ENCODE results near the gene ARF3. TPM values are rescaled to one million over a fixed set of nuclear protein-coding genes. Genes with fewer than 3 reads are reported as not detected.

Gene ARF3
- total and polyA plus RNA-seq, 7 experiments from 2014 or later: 15.9 to 137 (median 52.5) TPM

DNA sequence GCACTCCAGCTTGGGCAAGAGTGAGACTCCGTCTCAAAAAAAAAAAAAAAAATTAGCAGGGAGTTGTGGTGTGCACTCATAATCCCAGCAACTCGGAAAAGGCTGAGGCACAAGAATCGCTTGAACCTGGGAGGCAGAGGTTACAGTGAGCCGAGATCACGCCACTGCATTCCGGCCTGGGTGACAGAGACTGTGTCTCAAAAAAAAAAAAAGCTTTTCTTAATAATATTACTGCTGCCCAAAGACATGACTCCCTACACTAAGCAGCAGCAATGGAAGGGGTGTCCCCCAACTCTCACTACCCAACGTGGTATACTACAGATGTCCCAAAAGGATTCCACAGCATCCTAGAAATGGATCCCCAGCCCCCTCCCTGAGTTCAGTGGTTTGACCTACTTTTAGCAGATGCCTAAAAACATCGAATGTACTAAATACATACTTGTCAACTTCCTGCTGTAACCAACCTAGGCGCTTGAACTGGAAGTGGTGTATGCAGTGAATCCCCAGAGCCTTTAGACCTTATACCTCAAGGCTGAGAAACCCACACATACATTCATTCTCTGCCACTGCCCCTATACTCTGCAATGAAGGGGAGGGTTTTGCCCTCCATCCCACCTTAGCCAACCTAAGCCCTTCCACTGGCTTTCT is 23.5 kb downstream of the ARF3 start:
- ATAC-seq: peak; percentile 84
- H3K4me1 Mint-ChIP-seq: peaks cover 7 to 31% (median 16%) of the 10 kb centered on the region in 7 donors
- no peaks in the 10 kb centered on the region for H3K27me3 Mint-ChIP-seq
- peaks cover 5 to 25% (median 16%) of the 10 kb centered on the region in 5 donors for H3K36me3 Mint-ChIP-seq
- ChIA-PET POLR2A (interaction anchor here (1.3 to 3.0 kb wide), 4 partner anchors 10 to 81 kb away, joined by 4 to 18 read pairs (median 12); partner anchors contain the start of genes DDX23 and FKBP11), CTCF (interaction anchor here (0.6 to 9.6 kb wide), 10 partner anchors 9 to 839 kb away, joined by 3 to 128 read pairs (median 4); partner anchors contain the start of gene FKBP11)
- H3K27me3 ChIP-seq (ENCODE audit: control insufficient read depth in 2 of 2, insufficient read depth in 2 of 2, low read length in 2 of 2): no peaks in the 10 kb centered on the region
- no peak overlapping the region for H3K27ac ChIP-seq (ENCODE audit: low read depth, low read length)
- peaks cover 6 to 38% of the 10 kb centered on the region in 2 donors for H3K4me1 ChIP-seq (ENCODE audit: control insufficient read depth in 2 of 2, insufficient read depth in 2 of 2, low read length in 2 of 2)
- peak overlapping the region in 8 of 9 donors; percentile 20 to 92 (median 56) for H3K27ac Mint-ChIP-seq
- intact Hi-C loops (cut with micrococcal nuclease): loop anchor here (1.0 to 2.0 kb wide), 2 partner anchors 8 to 61 kb away; partner anchors contain the start of gene FKBP11 (in 1 of the 2)
- peak in 1 of 9 donors; percentile 27 for DNase-seq
- peaks cover 0 to 33% (median 5%) of the 10 kb centered on the region in 3 experiments for H3K36me3 ChIP-seq (ENCODE audit: control insufficient read depth in 2 of 3, insufficient read depth in 3 of 3, low read length in 3 of 3)
- no peaks in the 10 kb centered on the region for H3K9me3 ChIP-seq (ENCODE audit: control insufficient read depth in 2 of 3, low read length in 3 of 3)
- no peaks in the 10 kb centered on the region for H3K9me3 Mint-ChIP-seq
- H3K4me3 ChIP-seq (ENCODE audit: low read length): no peak overlapping the region
- H3K4me3 Mint-ChIP-seq: peak overlapping the region in 3 of 10 donors; percentile 25 to 71 (median 70)

DNA sequence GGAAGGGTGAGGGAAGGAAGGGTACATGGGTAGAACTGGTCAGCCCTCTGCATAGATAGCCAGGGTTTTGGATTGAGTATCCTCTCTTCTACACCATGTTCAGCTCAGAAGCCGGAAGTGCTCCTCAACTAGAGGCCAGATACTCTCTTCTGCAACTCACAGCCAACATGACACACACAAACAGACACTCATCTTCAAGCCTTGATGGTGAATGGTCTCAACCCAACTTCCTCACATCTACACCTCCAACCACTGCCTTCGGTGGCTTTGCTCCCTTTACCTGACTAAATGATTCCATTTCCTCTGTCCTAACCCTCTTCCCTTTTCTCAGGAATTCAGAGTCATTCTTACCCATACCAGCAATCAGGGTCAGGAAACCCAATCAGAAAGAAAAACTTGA is 24.4 kb downstream of the ARF3 start:
- Histone ChIP-seq H3K27ac (ENCODE audit: low read depth, low read length) (no peak overlapping the region), H3K36me3 (ENCODE audit: control insufficient read depth in 2 of 3, insufficient read depth in 3 of 3, low read length in 3 of 3) (peaks cover 0 to 25% (median 5%) of the 10 kb centered on the region in 3 experiments), H3K4me3 (ENCODE audit: low read length) (no peak overlapping the region), H3K9me3 (ENCODE audit: control insufficient read depth in 2 of 3, low read length in 3 of 3) (no peaks in the 10 kb centered on the region), H3K4me1 (ENCODE audit: control insufficient read depth in 2 of 2, insufficient read depth in 2 of 2, low read length in 2 of 2) (peaks cover 6 to 38% of the 10 kb centered on the region in 2 donors), H3K27me3 (ENCODE audit: control insufficient read depth in 2 of 2, insufficient read depth in 2 of 2, low read length in 2 of 2) (no peaks in the 10 kb centered on the region)
- peak overlapping the region in 1 of 10 donors; percentile 70 for H3K4me3 Mint-ChIP-seq
- intact Hi-C loops (cut with micrococcal nuclease): no loop called here
- H3K27ac Mint-ChIP-seq: peak overlapping the region in 6 of 9 donors; percentile 19 to 67 (median 48)
- H3K9me3 Mint-ChIP-seq: no peaks in the 10 kb centered on the region
- POLR2A ChIA-PET: interaction anchor here (2.2 kb wide), 1 partner anchor 9 kb away, joined by 18 read pairs; the partner anchor contains the start of gene FKBP11
- H3K27me3 Mint-ChIP-seq: no peaks in the 10 kb centered on the region
- H3K36me3 Mint-ChIP-seq: peaks cover 5 to 25% (median 16%) of the 10 kb centered on the region in 5 donors
- H3K4me1 Mint-ChIP-seq: peaks cover 5 to 31% (median 16%) of the 10 kb centered on the region in 7 donors
- DNase-seq (no peak), ATAC-seq (no peak)
- CTCF ChIA-PET: interaction anchor here (0.8 to 9.6 kb wide), 5 partner anchors 15 to 80 kb away, joined by 3 to 128 read pairs (median 4); a partner anchor contains a TSS

DNA sequence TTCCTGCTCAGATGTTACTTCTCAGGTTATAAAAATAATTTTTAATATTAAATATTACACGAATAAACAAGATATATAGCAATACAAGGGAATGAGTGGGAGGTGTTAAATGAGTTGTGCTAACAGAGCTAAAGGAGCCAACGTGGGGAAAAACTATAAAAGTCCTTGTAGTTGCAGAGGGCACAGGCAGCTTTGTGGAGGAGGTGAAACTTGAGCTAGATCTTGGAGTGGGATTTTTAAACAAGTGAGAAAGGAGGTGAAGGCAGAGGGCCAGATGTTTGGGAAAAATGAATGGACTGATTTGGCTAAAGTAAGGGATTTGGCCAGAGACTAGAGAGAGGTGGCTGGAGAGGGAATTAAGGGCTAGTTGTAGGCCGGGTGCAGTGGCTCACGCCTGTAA is 26.8 kb downstream of the ARF3 start:
- intact Hi-C loops (cut with micrococcal nuclease): no loop called here
- no peak for DNase-seq
- Histone ChIP-seq H3K4me1 (ENCODE audit: control insufficient read depth in 2 of 2, insufficient read depth in 2 of 2, low read length in 2 of 2) (peaks cover 11 to 39% of the 10 kb centered on the region in 2 donors), H3K27me3 (ENCODE audit: control insufficient read depth in 2 of 2, insufficient read depth in 2 of 2, low read length in 2 of 2) (no peaks in the 10 kb centered on the region), H3K4me3 (ENCODE audit: low read length) (no peak overlapping the region), H3K9me3 (ENCODE audit: control insufficient read depth in 2 of 3, low read length in 3 of 3) (no peaks in the 10 kb centered on the region), H3K36me3 (ENCODE audit: control insufficient read depth in 2 of 3, insufficient read depth in 3 of 3, low read length in 3 of 3) (peaks cover 0 to 17% (median 5%) of the 10 kb centered on the region in 3 experiments), H3K27ac (ENCODE audit: low read depth, low read length) (no peak overlapping the region)
- H3K4me3 Mint-ChIP-seq: no peak overlapping the region
- H3K36me3 Mint-ChIP-seq: peaks cover 5 to 28% (median 12%) of the 10 kb centered on the region in 5 donors
- peak overlapping the region in 1 of 9 donors; percentile 51 for H3K27ac Mint-ChIP-seq
- CTCF ChIA-PET: interaction anchor here (0.6 to 1.7 kb wide), 9 partner anchors 9 to 78 kb away, joined by 3 to 11 read pairs (median 4); a partner anchor contains a TSS
- H3K9me3 Mint-ChIP-seq: no peaks in the 10 kb centered on the region
- POLR2A ChIA-PET: interaction anchor here (1.1 to 2.1 kb wide), 2 partner anchors 9 to 13 kb away, joined by 3 to 5 read pairs; no protein-coding TSS in a partner anchor
- peaks cover 6 to 36% (median 24%) of the 10 kb centered on the region in 7 donors for H3K4me1 Mint-ChIP-seq
- no peak for ATAC-seq
- H3K27me3 Mint-ChIP-seq: no peaks in the 10 kb centered on the region

DNA sequence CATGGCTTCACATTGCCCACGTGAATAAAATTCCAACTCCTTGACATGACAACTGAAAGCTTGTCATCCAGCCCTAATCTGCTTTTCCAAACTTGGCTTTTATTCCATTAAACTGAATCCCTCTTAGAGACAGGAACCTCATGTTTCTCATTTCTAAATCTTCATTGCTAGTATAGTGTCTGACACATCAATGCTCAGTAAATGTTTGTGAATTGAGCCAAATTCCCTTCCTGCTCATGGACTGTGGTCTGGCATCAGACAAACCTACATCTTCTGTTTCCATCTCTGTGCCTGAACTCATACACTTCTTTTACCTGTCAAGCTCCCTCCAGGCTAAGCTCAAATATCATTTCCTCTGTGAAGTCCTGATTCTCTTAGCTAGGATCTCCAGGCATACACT is 27.7 kb downstream of the ARF3 start:
- CTCF ChIA-PET: interaction anchor here (0.5 to 1.7 kb wide), 10 partner anchors 8 to 1651 kb away, joined by 3 to 11 read pairs (median 4); a partner anchor contains a TSS
- H3K4me1 ChIP-seq (ENCODE audit: control insufficient read depth in 2 of 2, insufficient read depth in 2 of 2, low read length in 2 of 2): peaks cover 11 to 30% of the 10 kb centered on the region in 2 donors
- no peak overlapping the region for H3K27ac ChIP-seq (ENCODE audit: low read depth, low read length)
- H3K4me3 ChIP-seq (ENCODE audit: low read length): no peak overlapping the region
- peak overlapping the region in 1 of 10 donors; percentile 9 for H3K4me3 Mint-ChIP-seq
- peaks cover 6 to 39% (median 27%) of the 10 kb centered on the region in 7 donors for H3K4me1 Mint-ChIP-seq
- DNase-seq (no peak), ATAC-seq (no peak)
- no peaks in the 10 kb centered on the region for H3K27me3 Mint-ChIP-seq
- H3K27ac Mint-ChIP-seq: peak overlapping the region in 4 of 9 donors; percentile 1 to 18 (median 5)
- H3K9me3 Mint-ChIP-seq: no peaks in the 10 kb centered on the region
- peaks cover 0 to 3% (median 0%) of the 10 kb centered on the region in 3 experiments for H3K9me3 ChIP-seq (ENCODE audit: control insufficient read depth in 2 of 3, low read length in 3 of 3)
- H3K27me3 ChIP-seq (ENCODE audit: control insufficient read depth in 2 of 2, insufficient read depth in 2 of 2, low read length in 2 of 2): no peaks in the 10 kb centered on the region
- peaks cover 5 to 26% (median 12%) of the 10 kb centered on the region in 5 donors for H3K36me3 Mint-ChIP-seq
- POLR2A ChIA-PET: interaction anchor here (1.6 to 2.1 kb wide), 2 partner anchors 12 to 59 kb away, joined by 3 to 5 read pairs; no protein-coding TSS in a partner anchor
- intact Hi-C loops (cut with micrococcal nuclease): no loop called here
- peaks cover 0 to 23% (median 5%) of the 10 kb centered on the region in 3 experiments for H3K36me3 ChIP-seq (ENCODE audit: control insufficient read depth in 2 of 3, insufficient read depth in 3 of 3, low read length in 3 of 3)

DNA sequence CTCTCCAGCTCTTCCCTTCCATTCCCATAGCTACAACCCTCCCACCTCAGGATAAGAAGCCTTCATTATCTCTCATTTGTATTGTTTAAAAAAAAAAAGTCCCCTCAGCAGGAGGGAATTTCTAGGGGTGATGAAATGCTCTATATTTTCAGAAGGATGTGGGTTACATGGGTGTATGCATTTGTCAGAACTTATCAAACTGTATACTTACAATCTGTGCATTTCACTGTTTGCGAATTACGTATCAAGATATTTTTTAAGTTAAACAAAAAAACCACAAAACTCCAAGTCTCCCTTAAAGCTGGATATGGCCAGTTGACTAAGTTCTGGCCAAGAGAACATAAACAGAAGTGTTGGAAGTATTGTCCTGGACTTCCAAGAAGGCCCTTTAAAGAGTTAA is 30.0 kb downstream of the ARF3 start:
- H3K4me3 Mint-ChIP-seq: peak overlapping the region in 8 of 10 donors; percentile 24 to 70 (median 59)

More for the DNA sequence above, 30.0 kb downstream of the ARF3 start:
- peaks cover 5 to 21% (median 16%) of the 10 kb centered on the region in 5 donors for H3K36me3 Mint-ChIP-seq
- intact Hi-C loops (cut with micrococcal nuclease): no loop called here
- Histone ChIP-seq H3K4me1 (ENCODE audit: control insufficient read depth in 2 of 2, insufficient read depth in 2 of 2, low read length in 2 of 2) (peaks cover 10 to 19% of the 10 kb centered on the region in 2 donors), H3K27ac (ENCODE audit: low read depth, low read length) (peak overlapping the region; percentile 47), H3K9me3 (ENCODE audit: control insufficient read depth in 2 of 3, low read length in 3 of 3) (peaks cover 0 to 3% (median 0%) of the 10 kb centered on the region in 3 experiments), H3K27me3 (ENCODE audit: control insufficient read depth in 2 of 2, insufficient read depth in 2 of 2, low read length in 2 of 2) (no peaks in the 10 kb centered on the region), H3K4me3 (ENCODE audit: low read length) (no peak overlapping the region), H3K36me3 (ENCODE audit: control insufficient read depth in 2 of 3, insufficient read depth in 3 of 3, low read length in 3 of 3) (peaks cover 0 to 12% (median 5%) of the 10 kb centered on the region in 3 experiments)
- H3K4me1 Mint-ChIP-seq: peaks cover 16 to 36% (median 32%) of the 10 kb centered on the region in 7 donors
- no peak for DNase-seq
- ChIA-PET POLR2A (no interaction called here), CTCF (interaction anchor here (0.7 to 1.3 kb wide), 3 partner anchors 9 to 23 kb away, joined by 3 to 4 read pairs (median 3); a partner anchor contains a TSS)
- no peaks in the 10 kb centered on the region for H3K27me3 Mint-ChIP-seq
- ATAC-seq: no peak
- peak overlapping the region in 8 of 9 donors; percentile 28 to 95 (median 80) for H3K27ac Mint-ChIP-seq
- H3K9me3 Mint-ChIP-seq: peaks cover 0 to 1% (median 0%) of the 10 kb centered on the region in 11 donors

Measured in naive thymus-derived CD4-positive, alpha-beta T cell (primary cell).